Cerebellar cortex (tissue), 1 donor: Measurements from ENCODE around the gene GPR137C.
A peak's percentile ranks its signal among the peaks of the same experiment; 100 is the strongest.

Experiments used
- DNase-seq: peaks from one replicate; pipeline ENCODE4 v3.0.0-alpha.2; 2015; ENCODE audit warnings: low spot score

Gene GPR137C, protein sequence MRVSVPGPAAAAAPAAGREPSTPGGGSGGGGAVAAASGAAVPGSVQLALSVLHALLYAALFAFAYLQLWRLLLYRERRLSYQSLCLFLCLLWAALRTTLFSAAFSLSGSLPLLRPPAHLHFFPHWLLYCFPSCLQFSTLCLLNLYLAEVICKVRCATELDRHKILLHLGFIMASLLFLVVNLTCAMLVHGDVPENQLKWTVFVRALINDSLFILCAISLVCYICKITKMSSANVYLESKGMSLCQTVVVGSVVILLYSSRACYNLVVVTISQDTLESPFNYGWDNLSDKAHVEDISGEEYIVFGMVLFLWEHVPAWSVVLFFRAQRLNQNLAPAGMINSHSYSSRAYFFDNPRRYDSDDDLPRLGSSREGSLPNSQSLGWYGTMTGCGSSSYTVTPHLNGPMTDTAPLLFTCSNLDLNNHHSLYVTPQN

DNA sequence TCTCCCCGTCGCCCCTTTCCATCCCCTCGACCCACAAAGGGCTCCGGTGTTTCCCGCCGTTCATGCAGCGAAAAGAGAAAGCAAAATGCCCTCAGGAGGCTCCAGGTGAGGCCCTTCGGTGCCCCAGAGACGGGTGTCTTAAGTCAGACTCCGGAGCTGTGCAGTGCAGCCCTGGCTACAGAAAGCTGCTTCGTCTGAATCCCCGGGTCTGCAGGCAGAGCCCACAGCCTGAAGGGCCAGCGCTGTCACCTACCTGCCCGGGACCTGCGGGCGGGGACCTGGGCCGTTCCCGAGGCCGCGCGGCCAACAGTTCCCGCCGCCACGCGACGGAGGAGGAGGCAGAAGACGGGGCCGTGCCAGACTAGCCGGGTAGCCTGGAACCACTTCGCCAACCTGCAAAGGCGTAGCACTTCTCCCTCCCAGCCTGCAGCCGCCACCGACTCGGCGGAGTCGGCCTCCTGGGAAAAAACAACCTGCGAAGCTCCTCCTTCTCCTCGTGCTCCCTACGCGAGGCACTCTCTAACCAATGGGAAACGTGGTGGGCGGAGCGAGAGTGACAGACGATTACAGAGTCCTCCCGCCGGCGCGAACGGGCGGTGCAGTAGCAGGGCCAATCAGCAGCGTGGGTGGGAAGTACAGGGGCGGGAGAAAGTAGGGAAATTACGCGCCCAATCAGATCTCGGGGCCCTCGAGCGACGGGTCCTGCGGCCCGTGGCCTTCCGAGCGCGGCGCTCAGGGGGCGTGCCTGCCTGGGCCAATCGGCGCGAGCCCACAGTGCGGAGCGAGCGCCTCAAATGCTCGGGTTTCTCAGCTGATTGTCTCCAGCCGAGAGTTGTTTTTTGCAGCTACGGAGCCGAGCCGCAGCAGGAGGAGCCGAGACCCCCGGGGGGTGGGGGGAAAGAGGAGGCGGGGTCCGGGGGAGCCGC lies at the start of gene GPR137C, which contains the start of gene TXNDC16:
Gene GPR137C, plus strand, starts transcription at position 774 of the 926 bp plus-strand sequence. CDS start 312 bp downstream, outside the sequence.
Gene TXNDC16, minus strand, starts transcription at position 443 of the 926 bp plus-strand sequence. CDS start 8,948 bp downstream, outside the sequence.
- peak; percentile 100 for DNase-seq

DNA sequence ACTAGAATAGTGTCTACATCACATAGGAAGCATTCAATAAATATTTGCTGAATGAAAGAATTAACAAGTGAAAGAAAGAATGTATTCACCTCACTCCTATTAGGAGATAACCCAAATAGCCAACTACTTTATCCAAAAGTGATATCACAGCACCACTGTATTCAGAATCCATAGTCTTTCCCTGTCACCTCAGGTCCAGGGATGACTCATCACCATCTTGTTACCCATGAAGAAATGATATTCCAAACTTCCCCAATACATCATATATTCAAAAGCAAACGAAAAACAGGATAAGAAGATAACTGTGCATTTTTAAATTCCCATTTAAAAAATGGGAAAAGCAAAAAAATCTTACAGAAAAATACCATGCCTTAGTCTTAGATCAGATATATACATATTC lies 39.4 kb upstream of the GPR137C start:
- no peak for DNase-seq

DNA sequence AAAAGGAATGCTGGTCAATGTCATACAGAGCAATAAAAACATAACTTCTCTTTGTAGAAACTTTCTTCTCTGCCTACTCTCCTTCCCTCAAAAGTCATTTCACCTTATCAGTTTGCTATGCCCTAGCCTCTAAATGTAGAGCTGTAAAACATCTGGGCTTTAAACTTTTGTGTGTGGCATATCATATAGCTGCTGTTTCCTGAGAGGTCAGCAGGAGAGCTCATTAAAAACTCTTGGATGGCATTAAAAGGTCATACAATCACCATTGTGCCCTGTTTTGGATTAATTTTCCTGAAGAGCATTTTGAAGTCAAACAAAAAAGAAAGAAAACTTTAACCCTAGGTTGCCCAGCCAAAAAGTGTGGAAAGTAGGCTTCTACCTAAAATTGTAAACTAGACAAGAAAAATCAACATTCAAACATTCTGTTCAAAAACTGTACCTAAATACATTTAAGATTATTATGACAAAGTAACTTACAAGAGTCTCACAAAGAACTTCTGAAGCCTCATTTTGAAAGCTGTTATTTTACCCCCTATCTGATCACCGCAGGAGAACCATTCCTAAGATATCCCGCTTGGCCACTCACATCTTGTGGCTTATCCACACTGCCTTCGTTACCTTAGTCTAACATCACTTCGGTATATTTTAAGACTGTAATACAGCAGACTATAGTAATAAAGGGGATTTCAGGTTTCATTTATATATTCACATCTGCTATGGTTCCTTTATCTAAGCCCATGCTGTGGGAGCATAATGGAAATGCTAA lies 38.4 kb upstream of the GPR137C start:
- DNase-seq, result no peak

DNA sequence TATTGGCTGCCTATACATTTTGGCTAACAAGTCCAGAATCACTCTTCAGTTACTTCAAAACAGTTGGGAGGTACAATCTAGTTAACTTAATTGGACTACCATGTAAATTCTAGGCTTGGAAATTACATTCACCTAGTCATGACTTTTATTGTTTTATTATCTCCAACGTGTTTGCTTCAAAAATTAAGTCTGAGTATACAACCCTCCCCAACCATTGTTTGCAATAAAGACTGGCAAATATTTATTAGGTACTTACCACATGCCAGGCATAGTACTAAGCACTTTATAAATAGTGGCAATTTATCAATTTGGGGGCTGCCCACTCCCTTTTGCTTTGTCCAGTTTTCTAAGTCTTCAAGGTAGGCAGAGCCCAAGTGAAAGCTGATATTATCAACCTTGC lies 30.6 kb upstream of the GPR137C start:
- no peak for DNase-seq

DNA sequence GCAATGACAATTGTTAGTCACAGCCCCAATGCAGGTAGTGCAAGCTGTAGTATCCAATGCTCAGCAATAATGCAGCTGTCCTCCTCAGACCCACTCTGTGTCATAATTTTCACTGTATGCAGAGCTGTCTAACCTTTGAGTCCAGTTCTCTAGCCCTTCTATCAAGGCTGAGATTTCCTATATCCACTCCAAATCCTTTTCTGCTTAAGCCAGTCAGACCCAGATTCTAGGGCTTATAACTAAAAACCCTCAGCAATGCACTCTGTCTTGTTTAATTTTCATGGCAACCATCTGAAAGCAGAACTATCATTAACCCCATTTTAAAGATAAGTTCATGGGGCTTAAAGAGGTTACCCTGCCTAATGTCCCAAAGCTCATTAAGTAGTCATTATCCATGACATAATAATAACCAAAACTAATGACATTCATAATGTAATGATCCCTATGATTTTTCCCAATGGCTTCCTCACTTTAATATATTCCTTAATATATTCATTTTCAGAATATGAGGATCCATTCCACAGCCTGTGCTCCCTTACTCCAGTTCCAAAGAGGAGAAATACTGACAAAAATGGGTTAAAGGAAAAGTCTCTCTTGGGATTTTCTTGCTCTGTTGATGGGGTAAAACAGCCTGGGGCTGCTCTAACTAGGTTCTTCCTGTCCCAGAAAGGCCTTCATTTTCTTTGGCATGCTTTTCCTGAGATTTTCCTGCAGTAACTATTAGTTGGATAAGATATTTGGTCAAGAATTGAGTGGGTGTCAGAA lies 29.9 kb upstream of the GPR137C start:
- no peak for DNase-seq

DNA sequence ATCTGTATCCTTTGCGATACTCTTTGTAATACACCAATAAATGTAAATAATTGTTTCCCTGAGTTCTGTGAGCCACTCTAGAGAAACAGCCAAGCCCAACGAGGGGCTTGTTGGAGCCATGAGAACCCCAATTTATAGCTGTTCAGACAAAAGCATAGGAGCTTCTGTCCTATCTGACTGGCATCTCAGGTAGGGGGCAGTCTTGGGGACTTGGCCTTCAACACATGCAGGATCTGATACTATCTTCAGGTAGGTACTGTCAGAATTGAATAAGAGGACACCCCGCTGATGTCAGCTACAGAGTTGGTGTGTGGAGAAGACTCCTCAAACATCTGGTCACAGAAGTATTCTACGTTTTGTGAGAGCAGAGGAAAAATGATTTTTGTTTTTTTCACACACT lies 25.6 kb upstream of the GPR137C start:
- DNase-seq, result no peak

DNA sequence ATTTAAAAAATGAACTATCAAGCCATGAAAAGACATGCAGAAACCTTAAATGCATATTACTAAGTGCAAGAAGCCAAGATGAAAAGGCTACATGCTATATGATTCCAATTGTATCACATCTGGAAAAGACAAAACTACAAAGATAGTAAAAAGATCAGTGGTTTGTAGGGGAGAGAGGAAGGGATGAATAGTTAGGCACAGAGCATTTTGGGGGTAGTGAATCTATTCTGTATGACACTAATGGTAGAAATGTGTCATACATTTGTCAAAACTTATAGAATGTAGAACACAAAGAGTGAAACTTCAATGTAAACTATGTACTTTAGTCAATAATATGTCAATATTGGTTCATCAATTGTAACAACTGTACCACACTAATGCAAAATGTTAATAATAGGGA lies 21.2 kb upstream of the GPR137C start:
- no peak for DNase-seq

DNA sequence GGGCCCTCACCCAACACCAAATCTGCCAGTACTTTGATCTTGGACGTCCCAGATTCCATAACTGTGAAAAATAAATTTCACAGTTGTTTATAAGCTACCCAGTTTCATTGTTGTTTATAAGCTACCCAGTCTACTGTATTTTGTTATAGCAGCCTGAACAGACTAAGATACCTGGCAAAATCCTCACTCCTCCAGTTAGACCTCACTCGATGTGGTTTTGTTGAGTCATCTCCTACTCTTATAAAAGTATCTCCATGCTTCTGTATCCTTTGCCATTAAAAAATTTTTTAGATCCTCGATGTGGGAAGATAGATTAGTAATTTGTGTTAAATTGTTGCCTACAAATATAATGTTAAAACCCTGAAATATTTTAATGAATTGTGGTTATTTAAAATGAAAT lies 16.4 kb upstream of the GPR137C start:
- DNase-seq, result no peak

DNA sequence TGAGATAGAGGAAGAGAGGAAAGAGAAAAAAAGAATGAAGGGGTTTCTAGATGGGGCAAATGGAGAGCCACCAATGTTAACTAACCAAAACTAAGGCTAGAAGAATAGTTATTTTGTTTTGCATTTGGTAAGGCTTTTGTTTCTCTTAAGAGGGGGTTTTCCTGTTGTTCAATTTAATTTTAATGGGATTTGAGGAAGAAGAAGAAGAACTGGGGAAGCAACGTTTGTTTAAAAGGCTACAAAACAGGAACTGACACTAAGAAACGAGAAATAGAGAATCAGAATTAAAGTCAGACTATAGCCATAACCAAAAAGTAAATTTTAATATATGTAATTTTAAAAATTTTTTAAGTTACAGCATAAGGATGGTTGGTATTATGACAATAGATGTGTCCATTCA lies 14.0 kb upstream of the GPR137C start:
- DNase-seq, result no peak

DNA sequence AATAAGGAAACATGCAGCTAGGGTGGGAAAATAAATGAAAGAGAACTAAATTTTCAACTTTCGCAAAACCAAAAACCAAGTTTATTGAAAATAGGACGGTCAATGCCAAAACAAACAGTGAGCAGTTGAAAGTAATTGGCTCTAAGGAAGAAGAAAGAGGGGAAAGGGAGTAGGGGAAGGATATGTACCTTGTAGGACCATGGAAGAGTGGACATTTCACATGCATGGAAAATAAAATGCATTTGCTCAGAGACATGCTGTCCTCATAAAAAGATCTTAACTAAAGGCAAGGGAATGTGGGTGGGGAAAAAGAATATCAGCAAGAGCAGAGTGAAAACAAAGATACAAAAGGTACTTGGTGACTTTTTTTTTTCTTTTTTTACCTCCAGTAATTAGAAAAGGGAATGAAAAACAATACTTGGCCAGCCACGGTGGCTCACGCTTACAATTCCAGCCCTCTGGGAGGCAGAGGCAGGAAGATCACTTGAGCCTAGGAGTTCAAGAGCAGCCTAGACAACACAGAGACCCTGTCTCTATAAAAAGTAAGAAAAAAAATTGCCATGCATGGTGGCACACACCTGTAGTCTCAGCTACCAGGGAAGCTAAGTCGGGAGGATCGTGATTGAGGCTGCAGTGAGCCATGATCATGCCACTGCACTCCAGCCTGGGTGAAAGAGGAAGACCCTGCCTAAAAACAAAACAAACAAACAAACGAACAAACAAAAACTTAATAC lies 6.9 kb upstream of the GPR137C start:
- DNase-seq, result no peak

DNA sequence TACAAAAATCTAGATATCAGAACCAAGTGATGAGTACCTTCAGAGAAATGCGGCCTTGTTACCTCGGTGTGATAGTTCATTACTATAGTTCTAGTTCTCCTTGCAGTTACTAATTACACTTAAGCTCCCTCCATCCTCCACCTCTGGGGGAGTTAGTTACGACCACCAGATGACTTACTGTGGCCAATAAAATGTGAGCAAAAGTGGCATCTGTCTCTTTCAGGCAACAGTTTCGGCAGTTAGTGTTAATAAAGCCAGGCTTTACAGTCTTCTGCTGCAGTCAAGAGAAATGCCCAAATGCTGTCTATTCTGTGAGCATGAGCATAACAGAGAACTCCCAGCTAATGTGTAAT lies 6.3 kb upstream of the GPR137C start:
- no peak for DNase-seq

DNA sequence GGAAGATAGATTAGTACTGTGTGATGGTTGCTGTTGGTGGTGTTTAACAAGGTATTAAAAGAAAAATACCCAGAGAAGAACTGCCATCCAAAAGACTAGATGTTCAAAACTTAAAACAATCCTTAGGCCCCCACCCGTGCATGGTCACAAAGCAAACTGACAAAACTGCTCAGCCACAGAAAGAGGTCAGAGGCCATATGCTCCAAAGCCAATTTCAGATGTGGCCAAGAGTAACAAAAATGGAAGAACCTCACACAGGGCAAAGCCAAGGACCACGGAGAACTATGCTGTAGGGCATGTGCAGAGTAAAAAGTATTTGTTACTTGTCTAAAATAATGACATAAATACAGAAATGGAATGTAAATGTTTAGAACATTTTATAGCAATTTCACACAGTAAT lies 5.6 kb upstream of the GPR137C start:
- DNase-seq, result no peak

DNA sequence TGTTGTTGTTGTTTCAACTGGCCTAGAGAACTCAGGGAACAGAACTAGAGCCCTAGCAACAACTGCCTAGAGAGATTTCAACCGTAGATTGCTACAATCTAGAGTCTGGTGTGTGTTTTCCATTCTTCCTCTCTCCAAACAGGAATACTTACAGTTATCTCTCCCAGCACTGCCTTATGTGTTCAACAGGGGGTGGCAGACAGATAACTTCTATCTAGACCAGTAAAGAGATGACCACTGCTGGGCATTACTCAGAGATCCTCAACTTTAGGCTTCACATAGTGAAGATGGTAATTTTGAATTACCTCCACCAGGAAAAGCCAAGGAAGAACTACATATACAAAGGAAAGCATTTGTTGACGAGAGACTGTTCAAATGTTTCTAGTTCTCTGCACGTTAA lies 5.1 kb upstream of the GPR137C start:
- DNase-seq, result no peak

DNA sequence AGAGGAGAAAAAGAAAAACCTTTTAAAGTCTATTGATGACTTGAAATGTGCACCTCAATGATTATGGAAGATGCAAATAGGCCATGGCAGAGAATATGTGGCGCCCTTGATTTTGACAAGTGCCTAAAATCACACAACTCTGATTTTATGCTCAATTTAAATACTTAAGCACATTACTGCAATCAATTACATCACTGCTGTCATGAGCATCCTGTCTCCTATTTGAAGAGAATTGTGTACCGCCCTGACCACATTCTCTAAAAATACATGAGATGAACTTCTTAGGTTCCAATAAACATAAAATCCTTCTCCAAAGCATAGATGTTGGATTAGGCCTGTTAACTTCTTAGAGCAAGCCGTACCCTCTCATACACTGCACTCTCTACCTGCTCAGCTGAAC lies 2.0 kb upstream of the GPR137C start:
- no peak for DNase-seq

DNA sequence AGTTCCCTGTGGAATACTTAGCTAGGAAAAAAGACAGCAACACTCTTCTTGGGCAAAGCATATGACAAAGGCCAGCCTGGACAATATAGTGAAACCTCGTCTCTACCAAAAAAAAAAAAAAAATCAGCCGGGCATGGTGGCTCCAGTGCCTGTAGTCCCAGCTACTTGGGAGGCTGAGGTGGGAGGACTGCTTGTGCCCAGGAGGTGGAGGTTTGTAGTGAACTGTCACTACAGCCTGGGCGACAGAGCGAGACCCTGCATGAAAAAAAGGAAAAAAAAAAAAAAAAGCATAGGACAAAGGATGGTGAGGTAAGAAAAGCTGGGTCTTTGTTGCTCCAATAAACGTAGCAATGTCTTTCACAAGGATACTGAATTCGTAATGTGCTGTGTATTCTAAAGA lies 1.4 kb upstream of the GPR137C start:
- DNase-seq, result no peak

DNA sequence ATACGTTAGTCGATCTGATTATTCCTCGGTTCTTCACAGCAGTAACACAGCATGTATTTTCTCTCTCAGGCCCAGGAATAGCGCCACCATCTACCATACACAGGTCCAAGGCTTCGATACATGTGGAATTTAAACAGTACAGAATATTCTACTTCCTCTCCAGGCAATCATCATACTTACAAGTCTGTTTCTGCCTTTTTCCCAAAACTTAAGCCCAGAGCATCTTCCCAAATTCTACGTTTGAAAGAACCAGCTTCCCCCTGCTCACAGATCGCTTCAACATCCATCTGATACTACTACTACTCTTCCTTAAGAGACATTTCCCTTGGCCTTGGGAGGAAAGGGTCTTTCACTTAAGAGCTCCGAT lies 957 bp upstream of the GPR137C start:
- peak; percentile 71 for DNase-seq

DNA sequence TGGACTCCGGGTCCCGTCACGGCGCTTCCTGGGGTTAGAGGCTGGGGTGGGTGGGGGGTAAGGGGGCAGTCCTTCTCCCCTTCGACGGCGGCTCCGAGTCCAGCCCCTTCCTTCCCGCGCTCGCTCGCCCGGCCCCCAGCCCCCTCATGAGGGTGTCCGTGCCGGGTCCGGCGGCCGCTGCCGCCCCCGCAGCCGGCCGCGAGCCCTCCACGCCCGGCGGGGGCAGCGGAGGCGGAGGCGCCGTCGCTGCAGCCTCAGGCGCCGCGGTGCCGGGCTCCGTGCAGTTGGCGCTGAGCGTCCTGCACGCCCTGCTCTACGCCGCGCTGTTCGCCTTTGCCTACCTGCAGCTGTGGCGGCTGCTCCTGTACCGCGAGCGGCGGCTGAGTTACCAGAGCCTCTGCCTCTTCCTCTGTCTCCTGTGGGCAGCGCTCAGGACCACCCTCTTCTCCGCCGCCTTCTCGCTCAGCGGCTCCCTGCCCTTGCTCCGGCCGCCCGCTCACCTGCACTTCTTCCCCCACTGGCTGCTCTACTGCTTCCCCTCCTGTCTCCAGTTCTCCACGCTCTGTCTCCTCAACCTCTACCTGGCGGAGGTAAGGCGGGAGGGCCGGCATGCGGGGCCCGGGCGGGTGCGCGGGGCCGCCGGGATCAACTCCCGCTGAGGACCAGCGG lies 500 bp downstream of the GPR137C start:
- DNase-seq, result peak; percentile 28

DNA sequence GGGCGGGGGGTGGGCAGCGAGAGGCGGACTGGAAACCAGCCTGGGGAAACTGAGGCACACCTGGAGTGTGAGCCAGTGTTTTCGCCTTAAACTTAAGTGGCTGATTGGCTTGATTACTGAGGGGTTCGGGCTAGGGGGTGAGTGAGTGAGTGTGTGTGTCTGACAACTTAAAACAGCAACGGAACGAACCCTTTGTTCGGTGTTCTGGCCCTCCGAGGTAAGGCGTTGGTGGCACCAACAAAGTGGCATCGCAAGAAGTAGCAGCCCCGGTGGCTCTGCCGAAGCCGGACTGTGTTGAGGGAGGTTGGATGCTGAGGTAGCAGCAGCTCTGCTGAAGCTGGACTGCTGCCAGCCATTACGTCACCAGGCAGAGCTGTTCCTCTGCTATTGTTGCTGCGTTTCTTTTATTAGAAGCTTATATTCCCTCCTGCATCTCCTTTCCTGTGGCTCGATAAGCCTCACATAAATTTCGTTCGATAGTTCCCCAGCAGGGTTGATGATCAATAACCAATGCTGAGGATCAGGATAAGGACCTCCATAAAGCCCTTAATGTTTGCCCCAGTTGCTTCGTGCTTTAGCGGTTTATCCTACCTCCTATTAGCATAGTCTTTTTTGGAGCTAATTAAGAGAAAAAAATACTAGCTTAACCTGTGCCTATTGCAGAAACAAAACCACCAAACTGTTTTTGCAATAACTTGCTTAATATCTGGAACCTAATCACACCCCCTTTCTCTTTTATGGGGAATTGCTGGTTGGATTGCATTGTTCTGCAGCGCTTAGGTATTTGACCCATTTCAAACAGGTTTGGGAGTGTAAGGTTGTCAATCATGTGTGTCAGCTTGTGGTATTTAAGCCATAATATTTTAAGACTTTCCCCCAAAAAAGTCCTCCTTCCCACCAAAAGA lies 1.3 kb downstream of the GPR137C start:
- peak; percentile 98 for DNase-seq

DNA sequence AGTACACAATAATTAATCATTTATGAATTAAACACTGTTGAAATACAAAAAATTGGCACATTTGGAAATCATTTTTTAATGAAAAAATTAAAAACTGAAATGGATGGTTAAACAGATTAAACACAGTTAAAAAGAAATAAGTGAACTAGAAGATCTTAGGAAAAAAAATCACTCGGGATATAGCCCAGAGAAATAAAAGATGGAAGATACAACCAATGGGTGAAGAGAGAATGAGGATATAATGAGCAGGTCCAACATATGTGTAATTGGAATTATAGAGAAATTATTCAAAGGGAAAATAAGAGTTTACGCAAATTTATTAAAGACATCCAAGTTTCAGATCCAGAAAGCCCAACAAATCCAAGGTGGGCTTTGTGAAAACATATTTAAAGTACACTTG lies 6.1 kb downstream of the GPR137C start:
- no peak for DNase-seq
